Measurements from ENCODE around the gene PEF1. TPM values are rescaled to one million over a fixed set of nuclear protein-coding genes. Genes with fewer than 3 reads are reported as not detected.

PEF1 gene
- total RNA-seq, 4 donors from 2014 or later = 97.9 to 117 (median 103) TPM

- H3K4me1 ChIP-seq = no peaks in the 10 kb centered on the region
- no peaks in the 10 kb centered on the region for H3K27me3 ChIP-seq
- no peak overlapping the region for H3K4me3 ChIP-seq
- no peak overlapping the region for H3K27ac ChIP-seq
- WGBS = 97% methylated on average over 2 of the region's 3 CpGs
- peaks cover 46% of the 10 kb centered on the region for H3K36me3 ChIP-seq
- TF ChIP-seq POLR2AphosphoS5 (IDR thresholded peaks at IDR 0.05) (no peak), EP300 (IDR thresholded peaks at IDR 0.05) (no peak), POLR2A (IDR thresholded peaks at IDR 0.05) (no peak), CTCF (IDR thresholded peaks at IDR 0.05) (no peak)
- no peaks in the 10 kb centered on the region for H3K9me3 ChIP-seq
- no peak for DNase-seq (ENCODE audit: low spot score in 2 of 2)
These were observed 32.7 kb upstream of the PEF1 start for GRCh38 chr1:31677401-31677800.

GRCh38 chr1:31675756-31676155 is 31.1 kb upstream of the PEF1 start:
- Histone ChIP-seq H3K9me3 (no peaks in the 10 kb centered on the region), H3K36me3 (peaks cover 42% of the 10 kb centered on the region), H3K27ac (no peak overlapping the region), H3K27me3 (no peaks in the 10 kb centered on the region), H3K4me1 (peaks cover 3% of the 10 kb centered on the region), H3K4me3 (no peak overlapping the region)
- TF ChIP-seq POLR2AphosphoS5 (IDR thresholded peaks at IDR 0.05) (no peak), EP300 (IDR thresholded peaks at IDR 0.05) (no peak), CTCF (IDR thresholded peaks at IDR 0.05) (no peak), POLR2A (IDR thresholded peaks at IDR 0.05) (no peak)
- WGBS = 80% methylated on average over 14 of the region's 14 CpGs
- DNase-seq (ENCODE audit: low spot score in 2 of 2) = no peak

GRCh38 chr1:31675161-31675560 is 30.5 kb upstream of the PEF1 start:
- no peak for TF ChIP-seq POLR2A (IDR thresholded peaks at IDR 0.05)
- TF ChIP-seq CTCF (IDR thresholded peaks at IDR 0.05) = no peak
- TF ChIP-seq POLR2AphosphoS5 (IDR thresholded peaks at IDR 0.05) = no peak
- no peak for TF ChIP-seq EP300 (IDR thresholded peaks at IDR 0.05)
- H3K4me3 ChIP-seq = no peak overlapping the region
- peaks cover 36% of the 10 kb centered on the region for H3K36me3 ChIP-seq
- peaks cover 9% of the 10 kb centered on the region for H3K4me1 ChIP-seq
- WGBS = 74% methylated on average over 7 of the region's 7 CpGs
- H3K27ac ChIP-seq = no peak overlapping the region
- DNase-seq (ENCODE audit: low spot score in 2 of 2) = no peak
- no peaks in the 10 kb centered on the region for H3K27me3 ChIP-seq
- H3K9me3 ChIP-seq = no peaks in the 10 kb centered on the region

GRCh38 chr1:31674626-31675025 is 29.9 kb upstream of the PEF1 start:
- no peak for TF ChIP-seq EP300 (IDR thresholded peaks at IDR 0.05)
- TF ChIP-seq CTCF (IDR thresholded peaks at IDR 0.05) = no peak
- TF ChIP-seq POLR2A (IDR thresholded peaks at IDR 0.05) = no peak
- no peak for TF ChIP-seq POLR2AphosphoS5 (IDR thresholded peaks at IDR 0.05)
- DNase-seq (ENCODE audit: low spot score in 2 of 2) = no peak
- Histone ChIP-seq H3K36me3 (peaks cover 30% of the 10 kb centered on the region), H3K9me3 (no peaks in the 10 kb centered on the region), H3K27me3 (no peaks in the 10 kb centered on the region), H3K27ac (no peak overlapping the region), H3K4me1 (peaks cover 14% of the 10 kb centered on the region), H3K4me3 (no peak overlapping the region)
- 84% methylated on average over 8 of the region's 8 CpGs for whole genome bisulfite sequencing

GRCh38 chr1:31673433-31673832 is 28.8 kb upstream of the PEF1 start:
- no peak for TF ChIP-seq EP300 (IDR thresholded peaks at IDR 0.05)
- TF ChIP-seq POLR2AphosphoS5 (IDR thresholded peaks at IDR 0.05) = no peak
- TF ChIP-seq CTCF (IDR thresholded peaks at IDR 0.05) = no peak
- TF ChIP-seq POLR2A (IDR thresholded peaks at IDR 0.05) = no peak
- no peak overlapping the region for H3K27ac ChIP-seq
- H3K4me1 ChIP-seq = peaks cover 26% of the 10 kb centered on the region

More at GRCh38 chr1:31673433-31673832, 28.8 kb upstream of the PEF1 start:
- peaks cover 22% of the 10 kb centered on the region for H3K36me3 ChIP-seq
- DNase-seq (ENCODE audit: low spot score in 2 of 2) = no peak
- H3K4me3 ChIP-seq = no peak overlapping the region
- H3K27me3 ChIP-seq = no peaks in the 10 kb centered on the region
- WGBS = 76% methylated on average over 7 of the region's 9 CpGs
- no peaks in the 10 kb centered on the region for H3K9me3 ChIP-seq

All from suprapubic skin (tissue), 4 donors.